Mesangial cell (primary cell): ENCODE results near the gene CLRN3. TPM values are rescaled to one million over a fixed set of nuclear protein-coding genes. Genes with fewer than 3 reads are reported as not detected.

ENCODE experiments used
- total RNA-seq: library from RNA; depleted of rRNA; stranded (reverse); fragments of >200 nt; gene quantifications from 2 replicates; pipeline ENCODE4 v1.2.3, GENCODE V29; 2015

Gene CLRN3, protein sequence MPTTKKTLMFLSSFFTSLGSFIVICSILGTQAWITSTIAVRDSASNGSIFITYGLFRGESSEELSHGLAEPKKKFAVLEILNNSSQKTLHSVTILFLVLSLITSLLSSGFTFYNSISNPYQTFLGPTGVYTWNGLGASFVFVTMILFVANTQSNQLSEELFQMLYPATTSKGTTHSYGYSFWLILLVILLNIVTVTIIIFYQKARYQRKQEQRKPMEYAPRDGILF
- total RNA-seq: not detected in 2 replicates

DNA sequence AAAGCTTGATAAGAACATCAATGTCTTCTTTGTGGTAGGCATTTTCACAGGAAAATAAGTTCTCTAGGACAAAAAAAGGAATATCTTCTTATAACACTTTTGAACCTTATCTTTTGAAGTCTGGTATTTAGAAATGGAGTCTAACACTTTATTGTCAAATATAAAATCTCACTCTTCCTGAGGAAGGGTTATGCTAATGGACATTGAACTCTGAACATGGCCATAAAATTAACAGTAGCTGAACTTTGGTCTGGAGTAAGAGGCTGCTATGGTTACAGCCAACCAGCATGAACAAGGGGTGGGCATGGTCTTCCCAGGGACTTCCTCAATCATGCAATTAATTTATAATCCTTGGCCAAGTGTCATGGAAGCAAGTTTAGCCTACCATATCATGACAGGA is at the start of gene CLRN3:
Gene CLRN3, minus strand, starts transcription at position 199 of the 400 bp plus-strand sequence. Its CDS starts 157 bp downstream, at position 42.

DNA sequence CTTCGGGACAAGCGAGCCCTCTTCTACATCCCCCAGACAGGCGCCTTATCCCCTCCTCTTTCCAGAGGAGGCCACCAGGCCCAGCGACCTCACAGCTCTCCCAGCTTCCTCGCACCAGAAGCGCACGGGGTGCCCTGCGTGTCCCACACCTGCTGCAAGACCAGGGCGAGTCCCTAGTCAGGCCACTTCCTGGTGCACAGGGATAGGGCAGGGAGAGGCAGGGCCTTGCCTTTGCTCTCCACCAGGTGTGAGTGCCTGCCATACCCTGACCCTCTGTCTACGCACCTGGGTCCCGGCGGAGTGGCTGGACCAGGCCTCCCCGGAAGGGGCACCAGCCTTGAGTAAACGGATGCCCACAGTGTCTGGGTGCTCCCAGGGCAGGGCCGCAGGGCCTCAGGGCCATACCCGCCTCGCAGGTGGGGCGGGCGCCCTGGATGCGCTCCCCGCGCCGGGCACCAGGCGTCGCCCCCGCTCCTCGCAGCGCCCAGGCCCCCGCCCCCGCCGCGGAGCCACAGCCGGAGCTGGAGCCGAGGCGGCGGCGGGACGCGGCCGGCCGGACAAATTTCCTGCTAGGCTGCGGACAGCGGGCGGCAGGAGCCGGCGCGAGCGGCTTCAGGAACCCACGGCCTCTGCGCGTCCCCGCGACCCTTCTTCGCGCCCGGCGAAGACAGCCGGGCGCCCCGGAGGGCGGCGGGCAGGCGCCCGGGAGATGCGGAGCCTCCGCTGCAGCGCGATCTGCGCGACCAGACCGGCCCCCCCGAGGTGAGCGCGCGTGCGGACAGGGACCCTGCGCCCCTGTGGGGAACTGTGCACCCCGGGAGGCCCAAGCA is 14.0 kb upstream of the CLRN3 start, which contains the start of gene PTPRE:
Gene PTPRE, plus strand, starts transcription at position 556 of the 830 bp plus-strand sequence. CDS start 133,779 bp downstream, outside the sequence.

Other genes starting within 250 kb of the CLRN3 start
- gene FOXI2, start 155.8 kb downstream of the CLRN3 start, total RNA-seq: not detected in 2 replicates
- 5.2 and 8.3 TPM in 2 replicates for gene PTPRE, start 14.2 kb upstream of the CLRN3 start, total RNA-seq
- gene MKI67, start 233.5 kb upstream of the CLRN3 start, total RNA-seq: 3.3 and 75.6 TPM in 2 replicates